ENCODE data around the gene AMY1B. TPM values are rescaled to one million over a fixed set of nuclear protein-coding genes. Genes with fewer than 3 reads are reported as not detected.
"Not testable (repeated sequence)": the region's sequence is repeated elsewhere in the genome, so short reads cannot be mapped to it uniquely, and the experiment has no call there.

AMY1B gene
- total RNA-seq (2014; rRNA removed; shearing (Covaris generic)) = not detected in 2 replicates

GRCh38 chr1:103696110-103696509, at the start of gene AMY1B:
AMY1B (minus strand) TSS chr1:103696210; CDS start chr1:103695639, 571 bp downstream.
- not testable (repeated sequence) for DNase-seq (ENCODE audit: low read depth)

DNA sequence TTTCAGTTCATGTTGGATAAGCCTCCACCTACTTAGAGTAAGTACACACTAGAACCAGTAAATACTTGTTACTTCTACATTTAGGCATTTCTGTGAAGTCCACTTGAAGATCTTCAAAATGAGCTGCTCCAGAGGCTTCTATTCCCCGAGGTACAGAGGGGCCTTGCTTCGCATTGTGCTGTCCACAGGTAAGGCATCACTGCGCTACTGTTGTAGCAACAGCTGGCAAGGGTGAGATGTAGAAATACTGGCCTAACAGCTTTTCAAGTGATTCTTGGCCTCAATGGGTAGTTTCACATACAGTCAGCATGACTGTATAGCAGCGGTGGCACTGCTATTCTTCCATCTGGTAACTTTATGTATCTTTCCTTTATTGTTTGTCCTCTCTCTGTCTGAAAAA, 49.0 kb upstream of the AMY1B start:
- DNase-seq (ENCODE audit: low read depth) = not testable (repeated sequence)

- not testable (repeated sequence) for DNase-seq (ENCODE audit: low read depth)
Measured at GRCh38 chr1:103744449-103744848, 48.4 kb upstream of the AMY1B start.

DNA sequence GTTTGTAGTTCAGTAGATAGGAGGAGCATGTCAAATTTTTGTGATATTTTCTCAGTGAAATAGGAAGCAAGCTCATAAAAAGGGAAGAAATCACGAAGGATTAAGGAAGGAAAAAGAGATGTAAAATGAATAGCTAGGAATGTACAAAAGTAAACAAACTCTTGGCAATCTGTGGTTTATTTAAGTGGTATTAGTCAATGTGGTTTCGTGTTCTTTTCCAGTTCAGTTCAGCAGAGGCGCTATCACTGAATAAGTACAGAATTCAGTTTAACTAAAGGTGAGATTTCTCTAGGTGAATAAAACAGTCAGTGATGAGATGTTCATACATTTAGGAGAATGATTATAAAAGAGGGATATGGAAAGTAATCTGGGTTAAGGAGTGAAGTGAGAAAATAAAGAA, 42.0 kb upstream of the AMY1B start:
- not testable (repeated sequence) for DNase-seq (ENCODE audit: low read depth)

DNA sequence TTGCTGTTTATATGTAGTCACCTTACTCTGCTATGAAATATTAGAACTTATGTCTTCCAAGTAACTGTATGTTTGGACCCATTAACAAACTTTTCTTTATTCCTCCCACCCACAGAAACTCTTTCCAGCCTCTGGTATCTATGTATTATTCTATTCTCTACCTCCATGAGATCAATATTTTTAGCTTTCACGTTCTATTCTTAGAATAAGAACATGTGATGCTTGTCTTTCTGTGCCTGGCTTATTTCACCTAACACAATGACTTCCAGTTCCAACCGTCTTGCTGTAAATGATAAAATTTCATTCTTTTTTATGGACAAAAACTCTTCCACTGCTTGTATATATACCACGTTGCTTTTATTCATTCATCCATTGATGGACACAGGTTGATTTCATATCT, 39.3 kb upstream of the AMY1B start:
- DNase-seq (ENCODE audit: low read depth) = not testable (repeated sequence)

DNA sequence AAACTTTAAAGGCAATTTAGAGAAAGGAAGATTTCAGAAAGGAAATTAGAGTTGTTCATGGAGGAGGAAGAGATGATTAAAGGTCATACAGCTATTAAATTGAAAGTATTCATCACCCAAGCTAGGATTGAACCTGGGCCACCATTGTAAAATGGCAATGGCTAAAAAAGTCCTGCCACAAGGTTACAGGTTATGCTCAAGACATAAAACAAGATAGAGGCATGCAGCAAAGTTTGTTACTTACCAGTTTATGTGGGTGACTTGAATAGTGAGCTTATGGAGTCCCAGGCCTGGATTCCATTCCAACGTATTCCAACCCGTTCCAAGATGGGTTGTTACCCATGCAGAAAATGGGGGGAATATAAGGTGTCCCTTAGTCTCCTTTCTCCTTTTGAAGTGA, 25.5 kb upstream of the AMY1B start:
- not testable (repeated sequence) for DNase-seq (ENCODE audit: low read depth)

DNA sequence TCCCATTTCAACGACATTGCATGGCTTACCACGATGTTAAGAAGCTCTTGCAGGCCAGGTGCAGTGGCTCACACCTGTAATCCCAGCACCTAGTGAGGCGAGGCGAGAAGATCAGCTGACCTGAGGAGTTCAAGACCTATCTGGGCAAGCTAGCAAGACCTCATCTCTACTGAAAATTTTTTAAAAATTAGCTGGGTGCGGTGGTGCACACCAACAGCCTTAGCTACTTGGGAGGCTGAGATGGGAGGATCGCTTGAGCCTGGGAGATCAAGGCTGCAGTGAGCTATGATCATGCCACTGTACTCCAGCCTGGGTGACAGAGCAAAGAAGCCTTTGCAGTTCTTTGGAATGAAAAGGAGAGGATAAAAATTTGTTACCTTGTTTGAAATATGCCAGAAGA, 21.4 kb upstream of the AMY1B start:
- DNase-seq (ENCODE audit: low read depth) = not testable (repeated sequence)

- DNase-seq (ENCODE audit: low read depth) = not testable (repeated sequence)
Measured at GRCh38 chr1:103710381-103710780, 14.4 kb upstream of the AMY1B start.

- not testable (repeated sequence) for DNase-seq (ENCODE audit: low read depth)
Measured at GRCh38 chr1:103707670-103708069, 11.7 kb upstream of the AMY1B start.

GRCh38 chr1:103701256-103701655, 5.2 kb upstream of the AMY1B start:
- DNase-seq (ENCODE audit: low read depth) = not testable (repeated sequence)

DNA sequence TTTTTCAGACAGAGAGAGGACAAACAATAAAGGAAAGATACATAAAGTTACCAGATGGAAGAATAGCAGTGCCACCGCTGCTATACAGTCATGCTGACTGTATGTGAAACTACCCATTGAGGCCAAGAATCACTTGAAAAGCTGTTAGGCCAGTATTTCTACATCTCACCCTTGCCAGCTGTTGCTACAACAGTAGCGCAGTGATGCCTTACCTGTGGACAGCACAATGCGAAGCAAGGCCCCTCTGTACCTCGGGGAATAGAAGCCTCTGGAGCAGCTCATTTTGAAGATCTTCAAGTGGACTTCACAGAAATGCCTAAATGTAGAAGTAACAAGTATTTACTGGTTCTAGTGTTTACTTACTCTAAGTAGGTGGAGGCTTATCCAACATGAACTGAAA, 4.7 kb upstream of the AMY1B start:
- not testable (repeated sequence) for DNase-seq (ENCODE audit: low read depth)

- DNase-seq (ENCODE audit: low read depth) = not testable (repeated sequence)
Measured at GRCh38 chr1:103697430-103697829, 1.4 kb upstream of the AMY1B start.

- DNase-seq (ENCODE audit: low read depth) = not testable (repeated sequence)
Measured at GRCh38 chr1:103676335-103676734, 19.7 kb downstream of the AMY1B start.

DNA sequence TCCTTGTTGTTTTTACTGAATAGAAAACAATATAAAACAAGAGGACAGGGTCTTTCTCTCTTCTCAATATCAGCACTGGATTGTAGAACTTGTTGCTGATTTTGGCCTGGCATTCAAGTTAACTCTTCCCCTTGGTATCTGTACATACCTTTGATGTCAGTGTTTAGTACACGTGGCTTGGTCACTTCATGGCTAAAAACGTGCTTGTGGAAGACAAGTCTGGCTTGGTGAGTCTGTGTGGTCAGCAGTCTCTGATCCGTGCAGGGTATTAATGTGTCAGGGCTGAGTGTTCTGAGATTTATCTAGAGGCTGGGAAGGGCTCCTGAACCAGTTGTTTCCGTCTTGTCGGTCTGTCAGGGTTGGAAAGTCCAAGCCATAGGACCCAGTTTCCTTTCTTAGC, 40.5 kb downstream of the AMY1B start, which contains the start of gene AMY1A:
AMY1A (plus strand) TSS at position 301 of the 400 bp plus-strand sequence. CDS start 571 bp downstream, outside the sequence.
- DNase-seq (ENCODE audit: low read depth) = not testable (repeated sequence)

DNA sequence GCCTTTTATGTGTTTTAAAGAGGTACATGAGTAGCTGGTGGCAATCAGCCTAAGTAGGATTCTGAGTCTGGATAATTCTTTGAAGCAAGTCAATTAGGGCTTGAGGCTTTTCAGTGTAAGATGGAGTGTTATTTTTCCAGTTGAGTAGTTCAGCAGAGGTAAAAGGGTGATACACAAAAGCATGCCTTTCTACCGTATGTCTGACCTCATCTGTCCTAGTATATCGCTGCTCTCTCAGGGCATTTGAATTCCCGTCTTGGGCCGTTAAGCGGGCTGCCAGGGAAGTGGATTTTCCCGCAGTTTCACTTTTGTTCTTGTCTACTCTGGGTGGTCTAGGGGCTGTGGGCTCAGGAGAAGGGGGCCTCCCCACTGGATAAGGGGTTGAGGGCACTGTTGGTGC, 41.9 kb downstream of the AMY1B start:
- not testable (repeated sequence) for DNase-seq (ENCODE audit: low read depth)

DNA sequence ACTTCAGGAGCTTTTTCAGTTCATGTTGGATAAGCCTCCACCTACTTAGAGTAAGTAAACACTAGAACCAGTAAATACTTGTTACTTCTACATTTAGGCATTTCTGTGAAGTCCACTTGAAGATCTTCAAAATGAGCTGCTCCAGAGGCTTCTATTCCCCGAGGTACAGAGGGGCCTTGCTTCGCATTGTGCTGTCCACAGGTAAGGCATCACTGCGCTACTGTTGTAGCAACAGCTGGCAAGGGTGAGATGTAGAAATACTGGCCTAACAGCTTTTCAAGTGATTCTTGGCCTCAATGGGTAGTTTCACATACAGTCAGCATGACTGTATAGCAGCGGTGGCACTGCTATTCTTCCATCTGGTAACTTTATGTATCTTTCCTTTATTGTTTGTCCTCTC, 45.1 kb downstream of the AMY1B start:
- not testable (repeated sequence) for DNase-seq (ENCODE audit: low read depth)

DNA sequence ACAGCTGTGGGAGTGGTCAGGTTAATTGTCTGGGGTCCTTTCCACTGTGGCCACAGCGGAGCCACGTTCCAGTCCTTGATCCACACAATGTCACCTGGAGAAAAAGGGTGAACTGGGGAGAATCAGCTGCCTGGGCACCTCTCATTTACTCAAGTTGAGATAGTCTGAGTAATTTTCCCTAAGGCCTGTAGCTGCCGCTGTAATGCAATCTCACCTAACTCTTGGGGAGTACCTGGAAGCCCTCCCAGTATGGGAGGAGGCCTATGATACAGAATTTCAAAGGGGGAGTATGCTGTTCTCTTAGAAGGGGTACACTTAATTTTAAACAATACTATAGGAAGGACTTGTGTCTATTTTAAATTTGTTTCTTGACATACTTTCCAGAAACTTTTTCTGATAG, 45.7 kb downstream of the AMY1B start:
- DNase-seq (ENCODE audit: low read depth) = not testable (repeated sequence)

GRCh38 chr1:103643908-103644307, 52.1 kb downstream of the AMY1B start:
- not testable (repeated sequence) for DNase-seq (ENCODE audit: low read depth)

DNA sequence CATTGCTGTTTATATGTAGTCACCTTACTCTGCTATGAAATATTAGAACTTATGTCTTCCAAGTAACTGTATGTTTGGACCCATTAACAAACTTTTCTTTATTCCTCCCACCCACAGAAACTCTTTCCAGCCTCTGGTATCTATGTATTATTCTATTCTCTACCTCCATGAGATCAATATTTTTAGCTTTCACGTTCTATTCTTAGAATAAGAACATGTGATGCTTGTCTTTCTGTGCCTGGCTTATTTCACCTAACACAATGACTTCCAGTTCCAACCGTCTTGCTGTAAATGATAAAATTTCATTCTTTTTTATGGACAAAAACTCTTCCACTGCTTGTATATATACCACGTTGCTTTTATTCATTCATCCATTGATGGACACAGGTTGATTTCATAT, 54.8 kb downstream of the AMY1B start:
- not testable (repeated sequence) for DNase-seq (ENCODE audit: low read depth)

Other genes with a start within 250 kb of the AMY1B start
- gene RNPC3, start 170.5 kb downstream of the AMY1B start, total RNA-seq (2014; rRNA removed; shearing (Covaris generic)) = 7.5 and 8.3 TPM in 2 replicates
- gene AMY2B, start 124.6 kb downstream of the AMY1B start, total RNA-seq (2014; rRNA removed; shearing (Covaris generic)) = not detected in 2 replicates
- not detected in 2 replicates for gene AMY2A, start 78.8 kb downstream of the AMY1B start, total RNA-seq (2014; rRNA removed; shearing (Covaris generic))
- gene AMY1A, start 40.5 kb downstream of the AMY1B start, total RNA-seq (2014; rRNA removed; shearing (Covaris generic)) = not detected in 2 replicates
- not detected in 2 replicates for gene AMY1C, start 53.7 kb upstream of the AMY1B start, total RNA-seq (2014; rRNA removed; shearing (Covaris generic))

Data from M059J (cell line).